H1 (cell line): ENCODE results near the gene GNAT1. TPM values are rescaled to one million over a fixed set of nuclear protein-coding genes. Genes with fewer than 3 reads are reported as not detected.

Experiments used
- CTCF ChIA-PET: fragments of 300-600 bp; sonication (Branson Sonifier 250); formaldehyde crosslinking; loops from one replicate; lab custom pipeline; 2021; ENCODE audit not compliant: partially characterized antibody; lab: Charles Lee
- POLR2A ChIA-PET: fragments of 300-600 bp; sonication (Branson Sonifier 250); formaldehyde crosslinking; loops from one replicate; lab custom pipeline; 2021; ENCODE audit warnings: inconsistent platforms; ENCODE audit not compliant: partially characterized antibody; lab: Charles Lee
- DNase-seq, 2 experiments: peaks; one replicate each; pipeline versions ENCODE4 v3.0.0 to v3.0.0-alpha.2; 2010 to 2022; ENCODE audit warnings: low spot score in 2 of 2, low read depth in 1 of 2, mixed read lengths in 1 of 2
- FAIRE-seq: peaks from 2 replicates; lab custom pipeline; 2011; peaks lifted over from hg19 to GRCh38; lab: Jason Lieb, UNC
- H2AFZ ChIP-seq: 2 replicates; pipeline ENCODE4 v1.8.1; 2012; ENCODE audit warnings: low read length, inconsistent platforms
- H2AK5ac ChIP-seq: 2 replicates; pipeline ENCODE4 v1.6.1; 2013; ENCODE audit warnings: low read depth, low read length
- H2BK120ac ChIP-seq: replicated peaks from 2 replicates; pipeline ENCODE3; 2013; ENCODE audit warnings: low read depth, low read length, inconsistent platforms
- H2BK12ac ChIP-seq: 2 replicates; pipeline ENCODE4 v1.6.1; 2013; ENCODE audit warnings: low read depth, low read length
- H2BK15ac ChIP-seq: 2 replicates; pipeline ENCODE4 v1.6.1; 2013; ENCODE audit warnings: low read length
- H2BK20ac ChIP-seq: 2 replicates; pipeline ENCODE4 v1.6.1; 2013; ENCODE audit warnings: low read length
- H2BK5ac ChIP-seq: 2 replicates; pipeline ENCODE4 v1.6.1; 2013; ENCODE audit warnings: low read depth, low read length
- H3K14ac ChIP-seq: 2 replicates; pipeline ENCODE4 v1.6.1; 2013; ENCODE audit warnings: inconsistent platforms; ENCODE audit not compliant: insufficient read length
- H3K18ac ChIP-seq: 2 replicates; pipeline ENCODE4 v1.6.1; 2013; ENCODE audit warnings: low read length; ENCODE audit errors: extremely low read depth
- H3K23ac ChIP-seq: 2 replicates; pipeline ENCODE4 v1.6.1; 2013; ENCODE audit warnings: inconsistent platforms; ENCODE audit not compliant: insufficient read length
- H3K23me2 ChIP-seq: 2 replicates; pipeline ENCODE4 v1.6.1; 2013; ENCODE audit warnings: low read depth, low read length
- H3K27ac ChIP-seq: 2 replicates; pipeline ENCODE4 v1.6.1; 2011; ENCODE audit warnings: low read depth, low read length, inconsistent platforms
- H3K27me3 ChIP-seq, 4 experiments: replicated peaks in 1 of 4; 1 replicate in 1 of 4; 2 replicates in 3 of 4; pipeline versions ENCODE4 v1.6.1 to v1.8.1; 2011 to 2013; ENCODE audit warnings: low read length in 3 of 4, mild to moderate bottlenecking in 3 of 4, inconsistent platforms in 2 of 4, mixed read lengths in 2 of 4, moderate library complexity in 1 of 4; ENCODE audit not compliant: control insufficient read depth in 3 of 4, insufficient read depth in 3 of 4; ENCODE audit errors: extremely low read depth in 1 of 4
- H3K36me3 ChIP-seq, 4 experiments: 2 replicates each; pipeline versions ENCODE4 v1.6.1 to v1.8.1; 2011 to 2013; ENCODE audit warnings: mild to moderate bottlenecking in 4 of 4, low read length in 3 of 4, moderate library complexity in 2 of 4, control low read depth in 1 of 4, inconsistent platforms in 1 of 4; ENCODE audit not compliant: insufficient read depth in 4 of 4, control insufficient read depth in 2 of 4
- H3K4ac ChIP-seq: replicated peaks from 2 replicates; pipeline ENCODE3; 2013; ENCODE audit warnings: low read length, low read depth, mixed read lengths, inconsistent platforms; ENCODE audit not compliant: insufficient read length
- H3K4me1 ChIP-seq, 4 experiments: replicated peaks in 1 of 4; 1 replicate in 1 of 4; 2 replicates in 3 of 4; pipeline versions ENCODE4 v1.6.1 to v1.8.1; 2011 to 2013; ENCODE audit warnings: low read length in 3 of 4, inconsistent platforms in 2 of 4, mixed read lengths in 1 of 4; ENCODE audit not compliant: insufficient read depth in 4 of 4, control insufficient read depth in 3 of 4
- H3K4me2 ChIP-seq, 2 experiments: 2 replicates each; pipeline versions ENCODE4 v1.6.1 to v1.8.1; 2011 to 2013; ENCODE audit warnings: low read depth in 2 of 2, low read length in 2 of 2, control low read depth in 1 of 2, inconsistent platforms in 1 of 2, mild to moderate bottlenecking in 1 of 2; ENCODE audit not compliant: insufficient read depth in 1 of 2
- H3K4me3 ChIP-seq, 4 experiments: fragments of 200-600, 300-600 bp in 1 of 4; sonication (generic), shearing (Covaris generic), sonication (Bioruptor Twin) in 1 of 4; 2 replicates each; pipeline versions ENCODE4 v1.5.1 to v1.8.1; 2011 to 2016; ENCODE audit warnings: low read length in 4 of 4, low read depth in 3 of 4, control low read depth in 2 of 4, inconsistent platforms in 2 of 4, mild to moderate bottlenecking in 2 of 4, mixed read lengths in 1 of 4, moderate library complexity in 1 of 4; ENCODE audit not compliant: insufficient read depth in 2 of 4; ENCODE audit errors: extremely low read depth in 1 of 4
- H3K56ac ChIP-seq: replicated peaks from 2 replicates; pipeline ENCODE3; 2013; ENCODE audit warnings: low read depth, mild to moderate bottlenecking, mixed read lengths, low read length, inconsistent platforms; ENCODE audit not compliant: insufficient read length
- H3K79me1 ChIP-seq: 2 replicates; pipeline ENCODE4 v1.6.1; 2013; ENCODE audit warnings: low read depth, low read length, control low read depth
- H3K79me2 ChIP-seq, 2 experiments: 2 replicates each; pipeline versions ENCODE4 v1.6.1 to v1.8.1; 2012 to 2013; ENCODE audit warnings: low read length in 2 of 2, mild to moderate bottlenecking in 2 of 2, inconsistent platforms in 1 of 2; ENCODE audit not compliant: insufficient read depth in 2 of 2, control insufficient read depth in 1 of 2
- H3K9ac ChIP-seq, 4 experiments: replicated peaks in 1 of 4; 1 replicate in 1 of 4; 2 replicates in 3 of 4; pipeline versions ENCODE4 v1.6.1 to v1.8.1; 2011 to 2013; ENCODE audit warnings: low read depth in 3 of 4, low read length in 3 of 4, control low read depth in 2 of 4, mild to moderate bottlenecking in 2 of 4, moderate library complexity in 2 of 4, inconsistent platforms in 1 of 4; ENCODE audit errors: extremely low read depth in 1 of 4
- H3K9me3 ChIP-seq, 2 experiments: 2 replicates each; pipeline versions ENCODE4 v1.6.1 to v1.8.1; 2012 to 2013; ENCODE audit warnings: mild to moderate bottlenecking in 2 of 2, moderate library complexity in 2 of 2, control low read depth in 1 of 2, inconsistent platforms in 1 of 2, low read depth in 1 of 2, low read length in 1 of 2, mixed read lengths in 1 of 2; ENCODE audit not compliant: insufficient read depth in 2 of 2
- H4K20me1 ChIP-seq, 2 experiments: replicated peaks in 1 of 2; 2 replicates each; pipeline versions ENCODE3 to v1.8.1; 2011 to 2013; ENCODE audit warnings: inconsistent platforms in 2 of 2, low read length in 2 of 2, mild to moderate bottlenecking in 1 of 2; ENCODE audit not compliant: insufficient read depth in 2 of 2, control insufficient read depth in 1 of 2
- H4K5ac ChIP-seq: 2 replicates; pipeline ENCODE4 v1.6.1; 2013; ENCODE audit warnings: low read length, low read depth, mixed read lengths, inconsistent platforms; ENCODE audit not compliant: insufficient read length
- H4K8ac ChIP-seq: 2 replicates; pipeline ENCODE4 v1.8.0; 2013; ENCODE audit warnings: mild to moderate bottlenecking, moderate library complexity, low read length, inconsistent platforms; ENCODE audit not compliant: insufficient read depth; ENCODE audit errors: extremely low read depth
- H4K91ac ChIP-seq: replicated peaks from 2 replicates; pipeline ENCODE3; 2013; ENCODE audit warnings: low read length, mixed read lengths, inconsistent platforms; ENCODE audit not compliant: insufficient read length
- BRCA1 ChIP-seq: IDR thresholded peaks from 2 replicates; pipeline ENCODE4 v1.6.1; 2012; ENCODE audit warnings: low read depth, low read length, improper control_type of control experiment
- CHD2 ChIP-seq: IDR thresholded peaks from 2 replicates; pipeline ENCODE4 v1.6.1; 2012; ENCODE audit warnings: low read length, improper control_type of control experiment
- CTBP2 ChIP-seq: IDR thresholded peaks from 2 replicates; pipeline ENCODE4 v1.7.0; 2011; ENCODE audit warnings: borderline replicate concordance, mild to moderate bottlenecking, moderate library complexity, mixed read lengths, low read length; ENCODE audit not compliant: insufficient read depth, insufficient read length
- HDAC2 ChIP-seq, 2 experiments: fragments of 300-600 bp in 1 of 2; sonication (generic) in 1 of 2; IDR thresholded peaks; 2 replicates each; pipeline ENCODE4 v1.6.1; 2011 to 2012; ENCODE audit warnings: low read depth in 2 of 2, low read length in 2 of 2, mild to moderate bottlenecking in 2 of 2, moderate library complexity in 2 of 2, borderline replicate concordance in 1 of 2, inconsistent platforms in 1 of 2
- JUN ChIP-seq: IDR thresholded peaks from 2 replicates; pipeline ENCODE4 v1.6.1; 2011; ENCODE audit warnings: low read depth, mild to moderate bottlenecking, improper control_type of control experiment, low read length
- POLR2A ChIP-seq, 2 experiments: IDR thresholded peaks; 1 replicate in 1 of 2; 2 replicates in 1 of 2; pipeline ENCODE4 v1.6.1; 2011; ENCODE audit warnings: low read depth in 2 of 2, low read length in 2 of 2, mild to moderate bottlenecking in 2 of 2; ENCODE audit errors: control extremely low read depth in 1 of 2
- SIN3A ChIP-seq, 2 experiments: IDR thresholded peaks in 1 of 2; conservative IDR thresholded peaks in 1 of 2; 2 replicates each; pipeline ENCODE4 v1.6.1; 2011 to 2012; ENCODE audit warnings: low read length in 2 of 2, improper control_type of control experiment in 1 of 2, low read depth in 1 of 2, mild to moderate bottlenecking in 1 of 2
- SP1 ChIP-seq: IDR thresholded peaks from 2 replicates; pipeline ENCODE4 v1.6.1; 2011; ENCODE audit warnings: low read depth, low read length
- SUZ12 ChIP-seq: fragments of 200-600 bp; sonication (generic); IDR thresholded peaks from 2 replicates; pipeline ENCODE4 v1.6.1; 2012; ENCODE audit warnings: mild to moderate bottlenecking, inconsistent platforms, low read length, moderate library complexity, mixed read lengths
- YY1 ChIP-seq: IDR thresholded peaks from 2 replicates; pipeline ENCODE4 v1.6.1; 2011; ENCODE audit warnings: low read depth, mild to moderate bottlenecking, low read length
- WGBS, 2 experiments: shearing (Covaris generic) in 1 of 2; methylation state at CpG; one replicate each; pipeline versions ENCODE4 v1.1.6 to v1.1.7; 2013 to 2015; ENCODE audit warnings: low lambda C conversion rate in 2 of 2, mixed read lengths in 2 of 2, inconsistent platforms in 1 of 2, low coverage in 1 of 2, missing lambda C conversion rate in 1 of 2; ENCODE audit not compliant: insufficient replicate concordance in 2 of 2, insufficient coverage in 1 of 2, insufficient read length in 1 of 2; ENCODE audit errors: extremely low coverage in 1 of 2, missing lambda C conversion rate in 1 of 2; 5-methylcytosine and 5-hydroxymethylcytosine counted together
- polyA plus RNA-seq, 7 experiments: library from polyadenylated mRNA; depleted of rRNA in 3 of 7; stranded (reverse) in 5 of 7; unstranded in 2 of 7; fragments of >200 nt in 5 of 7; fragments of 200-250 nt in 2 of 7; gene quantifications; 1 replicate in 5 of 7; 2 replicates in 1 of 7; 4 replicates in 1 of 7; pipeline versions ENCODE4 v1.2.1 to v1.2.3, GENCODE V29; 2011 to 2013; ENCODE audit warnings: missing spikeins in 2 of 7, mixed read lengths in 2 of 7
- total RNA-seq: library from RNA; stranded (reverse); fragmentation: NEBNext Ultra II Directional; extraction: Animal tissue kit (Norgen Biotek cat#: 25700); gene quantifications from 2 replicates; pipeline ENCODE4 v1.2.1, GENCODE V29; 2021
- TF ChIP-seq, protein P1 (sequence below), 3 experiments: IDR thresholded peaks; 1 replicate in 2 of 3; 2 replicates in 1 of 3; pipeline versions ENCODE4 v1.5.1 to v1.6.1; 2011; ENCODE audit warnings: low read length in 3 of 3, mild to moderate bottlenecking in 3 of 3, inconsistent platforms in 2 of 3, low read depth in 1 of 3, moderate library complexity in 1 of 3; ENCODE audit not compliant: insufficient read depth in 1 of 3; ENCODE audit errors: control extremely low read depth in 1 of 3

Gene GNAT1
- total and polyA plus RNA-seq, 2 of the 8 experiments (the other 6 are each of a cell fraction or from before 2014, with no cell fraction given): 0.08 TPM; not detected in 1

DNA sequence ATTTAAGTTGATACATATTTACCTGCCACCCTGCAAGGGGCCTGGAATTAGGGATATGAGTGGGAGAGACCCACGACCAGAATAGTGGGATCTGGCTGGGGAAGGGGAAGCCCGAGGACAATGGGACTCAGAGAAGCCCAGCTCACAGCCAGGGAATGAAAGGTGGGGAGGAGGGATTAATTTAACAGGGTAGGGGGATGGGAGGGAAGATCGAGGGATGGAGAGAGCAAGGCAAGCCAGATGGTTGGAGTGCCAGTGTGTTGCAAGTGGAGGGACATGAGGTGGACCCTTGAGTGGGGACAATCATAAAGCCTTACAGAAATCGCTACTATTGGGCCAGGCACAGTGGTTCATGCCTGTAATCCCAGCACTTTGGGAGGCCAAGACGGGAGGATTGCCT lies 40.2 kb downstream of the GNAT1 start:
- ChIA-PET CTCF (interaction anchor here (0.8 to 48.1 kb wide), 5 partner anchors 10 to 111 kb away, joined by 3 to 2149 read pairs (median 587); partner anchors contain the start of genes GNAI2, GNAT1, LSMEM2 and SEMA3B), POLR2A (interaction anchor here (6.5 kb wide), 1 partner anchor 9 kb away, joined by 41 read pairs; no protein-coding TSS in a partner anchor)
- Histone ChIP-seq H3K9ac (peak overlapping the region in 1 of 4 experiments; percentile 6; a peak in 1 of 7 replicates), H3K79me1 (no peaks in the 10 kb centered on the region; the same call in 1 of the 2 replicates), H2BK12ac (no peak overlapping the region), H4K8ac (no peak overlapping the region), H4K20me1 (peaks cover 0 to 4% of the 10 kb centered on the region in 2 experiments), H4K91ac (no peak overlapping the region), H3K4me1 (peaks cover 0 to 20% (median 8%) of the 10 kb centered on the region in 4 experiments; a peak in 6 of 7 replicates), H3K27ac (no peak overlapping the region), H3K4me3 (no peak overlapping the region), H3K36me3 (no peaks in the 10 kb centered on the region), H3K56ac (no peak overlapping the region), H2BK5ac (no peak overlapping the region), H3K23ac (no peak overlapping the region), H3K23me2 (peaks cover 14% of the 10 kb centered on the region; the same call in 1 of the 2 replicates), H2AK5ac (no peak overlapping the region), H2AFZ (no peak overlapping the region), H2BK120ac (no peak overlapping the region), H4K5ac (no peak overlapping the region), H3K14ac (no peak overlapping the region), H2BK15ac (no peak overlapping the region), H3K4me2 (no peak overlapping the region), H3K18ac (no peak overlapping the region; the same call in 1 of the 2 replicates), H3K4ac (no peak overlapping the region), H3K79me2 (peaks cover 0 to 4% of the 10 kb centered on the region in 2 experiments; a peak in 2 of 4 replicates), H3K9me3 (no peaks in the 10 kb centered on the region), H2BK20ac (no peak overlapping the region), H3K27me3 (peaks cover 0 to 3% (median 1%) of the 10 kb centered on the region in 4 experiments; a peak in 4 of 7 replicates)
- 73% methylated on average over 5 of the region's 5 CpGs; no CpG with 5 or more reads in 1 of the 2 experiments for WGBS, 2 experiments
- DNase-seq (no peak), FAIRE-seq (no peak)
- no peak for TF ChIP-seq CHD2
- no peak for TF ChIP-seq YY1
- TF ChIP-seq HDAC2 (IDR thresholded peaks at IDR 0.05; ENCODE audit: borderline replicate concordance in 1 of 2, low read depth in 2 of 2, low read length in 2 of 2): no peak
- TF ChIP-seq POLR2A (IDR thresholded peaks at IDR 0.05; ENCODE audit: control extremely low read depth in 1 of 2, low read depth in 2 of 2, low read length in 2 of 2): no peak
- no peak for TF ChIP-seq CTBP2
- TF ChIP-seq JUN: no peak
- no peak for TF ChIP-seq SIN3A (conservative IDR thresholded peaks at IDR 0.05 in 1 of 2, IDR thresholded peaks at IDR 0.05 in 1 of 2; ENCODE audit: low read depth in 1 of 2, low read length in 2 of 2)
- no peak for TF ChIP-seq SP1
- no peak for TF ChIP-seq BRCA1
- TF ChIP-seq SUZ12: no peak
- TF ChIP-seq, protein P1, sequence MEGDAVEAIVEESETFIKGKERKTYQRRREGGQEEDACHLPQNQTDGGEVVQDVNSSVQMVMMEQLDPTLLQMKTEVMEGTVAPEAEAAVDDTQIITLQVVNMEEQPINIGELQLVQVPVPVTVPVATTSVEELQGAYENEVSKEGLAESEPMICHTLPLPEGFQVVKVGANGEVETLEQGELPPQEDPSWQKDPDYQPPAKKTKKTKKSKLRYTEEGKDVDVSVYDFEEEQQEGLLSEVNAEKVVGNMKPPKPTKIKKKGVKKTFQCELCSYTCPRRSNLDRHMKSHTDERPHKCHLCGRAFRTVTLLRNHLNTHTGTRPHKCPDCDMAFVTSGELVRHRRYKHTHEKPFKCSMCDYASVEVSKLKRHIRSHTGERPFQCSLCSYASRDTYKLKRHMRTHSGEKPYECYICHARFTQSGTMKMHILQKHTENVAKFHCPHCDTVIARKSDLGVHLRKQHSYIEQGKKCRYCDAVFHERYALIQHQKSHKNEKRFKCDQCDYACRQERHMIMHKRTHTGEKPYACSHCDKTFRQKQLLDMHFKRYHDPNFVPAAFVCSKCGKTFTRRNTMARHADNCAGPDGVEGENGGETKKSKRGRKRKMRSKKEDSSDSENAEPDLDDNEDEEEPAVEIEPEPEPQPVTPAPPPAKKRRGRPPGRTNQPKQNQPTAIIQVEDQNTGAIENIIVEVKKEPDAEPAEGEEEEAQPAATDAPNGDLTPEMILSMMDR (IDR thresholded peaks at IDR 0.05; ENCODE audit: control extremely low read depth in 1 of 3, insufficient read depth in 1 of 3, low read depth in 1 of 3, low read length in 3 of 3): no peak
